ENCODE measurements around the gene COP1. TPM values are rescaled to one million over a fixed set of nuclear protein-coding genes. Genes with fewer than 3 reads are reported as not detected.

Gene COP1
- total RNA-seq, 1 donor from 2014 or later: 39.1 TPM

DNA sequence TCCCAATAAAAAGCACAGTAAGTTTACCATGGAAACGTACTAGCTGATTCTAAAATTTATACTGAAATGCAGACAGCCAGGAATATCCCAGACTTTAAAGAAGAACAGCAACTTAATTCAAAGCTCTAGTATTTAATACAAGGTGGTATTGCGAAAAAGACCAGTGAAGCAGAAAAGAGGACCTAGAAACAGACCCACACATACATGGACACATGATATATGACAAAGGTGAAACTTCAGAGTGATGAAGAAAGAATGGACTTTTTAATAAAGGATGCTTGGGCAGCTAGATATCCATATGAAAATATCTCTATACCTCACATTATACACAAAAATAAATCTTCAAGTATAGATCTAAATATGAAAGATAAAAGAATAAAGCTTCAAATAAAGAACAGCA is 62.6 kb downstream of the COP1 start:
- Mint-ChIP-seq H3K36me3 (ENCODE audit: unreplicated experiment) (peaks cover 29% of the 10 kb centered on the region), H3K9me3 (ENCODE audit: unreplicated experiment) (peaks cover 9% of the 10 kb centered on the region), H3K27me3 (ENCODE audit: unreplicated experiment) (no peaks in the 10 kb centered on the region), H3K27ac (ENCODE audit: unreplicated experiment) (no peak overlapping the region), H3K4me1 (ENCODE audit: unreplicated experiment) (peaks cover 14% of the 10 kb centered on the region), H3K4me3 (ENCODE audit: unreplicated experiment) (no peak overlapping the region)
- DNase-seq (ENCODE audit: extremely low spot score, unreplicated experiment): no peak
- TF ChIP-seq CTCF (IDR thresholded peaks at IDR 0.05): no peak

- Mint-ChIP-seq H3K27ac (ENCODE audit: unreplicated experiment) (no peak overlapping the region), H3K4me1 (ENCODE audit: unreplicated experiment) (peaks cover 11% of the 10 kb centered on the region), H3K27me3 (ENCODE audit: unreplicated experiment) (no peaks in the 10 kb centered on the region), H3K9me3 (ENCODE audit: unreplicated experiment) (peaks cover 9% of the 10 kb centered on the region), H3K36me3 (ENCODE audit: unreplicated experiment) (peaks cover 34% of the 10 kb centered on the region), H3K4me3 (ENCODE audit: unreplicated experiment) (no peak overlapping the region)
- no peak for DNase-seq (ENCODE audit: extremely low spot score, unreplicated experiment)
- TF ChIP-seq CTCF (IDR thresholded peaks at IDR 0.05): no peak
Measured at GRCh38 chr1:176142973-176143372, 64.1 kb downstream of the COP1 start.

- DNase-seq (ENCODE audit: extremely low spot score, unreplicated experiment): no peak
- Mint-ChIP-seq H3K4me1 (ENCODE audit: unreplicated experiment) (peaks cover 17% of the 10 kb centered on the region), H3K4me3 (ENCODE audit: unreplicated experiment) (no peak overlapping the region), H3K27me3 (ENCODE audit: unreplicated experiment) (no peaks in the 10 kb centered on the region), H3K27ac (ENCODE audit: unreplicated experiment) (no peak overlapping the region), H3K9me3 (ENCODE audit: unreplicated experiment) (peaks cover 9% of the 10 kb centered on the region), H3K36me3 (ENCODE audit: unreplicated experiment) (peaks cover 34% of the 10 kb centered on the region)
- TF ChIP-seq CTCF (IDR thresholded peaks at IDR 0.05): no peak
Measured at GRCh38 chr1:176141449-176141848, 65.6 kb downstream of the COP1 start.

- Mint-ChIP-seq H3K4me1 (ENCODE audit: unreplicated experiment) (peaks cover 9% of the 10 kb centered on the region), H3K36me3 (ENCODE audit: unreplicated experiment) (peaks cover 17% of the 10 kb centered on the region)
Measured at GRCh38 chr1:176136891-176137290, 70.2 kb downstream of the COP1 start.

DNA sequence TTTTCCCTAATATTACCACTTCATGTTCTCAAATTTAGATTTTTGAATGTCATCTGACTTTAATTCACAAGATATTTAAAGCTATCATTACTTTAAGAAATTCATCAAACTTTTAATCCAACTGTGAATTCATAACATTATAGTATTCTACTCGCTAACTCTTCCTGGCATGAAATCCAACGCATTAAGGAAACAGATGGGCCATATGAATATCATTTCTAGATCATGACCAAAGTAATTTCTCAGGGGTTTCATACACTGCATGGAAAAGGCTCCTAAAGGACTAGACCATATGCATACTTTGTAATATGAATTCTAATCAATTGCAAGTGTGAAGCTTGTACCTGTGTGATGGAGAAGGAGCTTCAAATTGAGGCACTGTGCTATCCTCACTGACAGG is 72.4 kb downstream of the COP1 start:
- Mint-ChIP-seq H3K27me3 (ENCODE audit: unreplicated experiment) (no peaks in the 10 kb centered on the region), H3K4me1 (ENCODE audit: unreplicated experiment) (peaks cover 9% of the 10 kb centered on the region), H3K4me3 (ENCODE audit: unreplicated experiment) (no peak overlapping the region), H3K36me3 (ENCODE audit: unreplicated experiment) (peaks cover 13% of the 10 kb centered on the region), H3K27ac (ENCODE audit: unreplicated experiment) (no peak overlapping the region), H3K9me3 (ENCODE audit: unreplicated experiment) (no peaks in the 10 kb centered on the region)
- no peak for DNase-seq (ENCODE audit: extremely low spot score, unreplicated experiment)
- TF ChIP-seq CTCF (IDR thresholded peaks at IDR 0.05): no peak

More at GRCh38 chr1:176136891-176137290, 70.2 kb downstream of the COP1 start:
- no peak for DNase-seq (ENCODE audit: extremely low spot score, unreplicated experiment)
- TF ChIP-seq CTCF (IDR thresholded peaks at IDR 0.05): no peak
- no peak overlapping the region for H3K4me3 Mint-ChIP-seq (ENCODE audit: unreplicated experiment)
- H3K27me3 Mint-ChIP-seq (ENCODE audit: unreplicated experiment): no peaks in the 10 kb centered on the region
- no peaks in the 10 kb centered on the region for H3K9me3 Mint-ChIP-seq (ENCODE audit: unreplicated experiment)
- H3K27ac Mint-ChIP-seq (ENCODE audit: unreplicated experiment): no peak overlapping the region

All from osteocyte (in vitro differentiated cells).